ENCODE data around the gene ASIC5.

The ASIC5 gene

DNA sequence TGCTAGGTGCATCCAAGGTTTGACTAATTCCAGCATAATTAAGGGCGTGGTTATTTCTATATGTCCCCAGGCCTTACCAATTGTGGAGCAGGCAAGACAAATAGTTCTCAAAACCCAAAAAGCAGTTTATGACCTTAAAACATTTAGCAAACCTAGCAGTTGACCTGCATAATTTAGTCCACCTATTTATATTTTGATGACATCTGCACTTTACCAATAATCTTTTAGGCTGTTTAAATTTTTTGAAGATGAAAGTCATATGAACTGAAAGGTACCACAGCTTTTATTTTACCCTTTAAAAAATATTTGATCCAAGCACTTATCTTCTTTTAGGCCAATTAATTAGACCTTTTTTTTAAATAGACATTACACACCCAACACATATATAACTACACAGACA lies 9.8 kb upstream of the ASIC5 start:
- no peaks in the 10 kb centered on the region for H3K79me1 ChIP-seq (replicated peaks; ENCODE audit: low read length, poor library complexity, severe bottlenecking)
- H3K27me3 ChIP-seq (ENCODE audit: control insufficient read depth in 1 of 2, insufficient read depth in 1 of 2, low read length in 2 of 2): no peaks in the 10 kb centered on the region
- H3K4me3 ChIP-seq (ENCODE audit: insufficient read depth in 1 of 2, low read depth in 1 of 2, low read length in 2 of 2): no peak overlapping the region
- no peak for DNase-seq
- H3K4me2 ChIP-seq (ENCODE audit: low read length, poor library complexity, severe bottlenecking): no peak overlapping the region
- H3K4me1 ChIP-seq (ENCODE audit: control insufficient read depth, insufficient read depth, low read depth, low read length): no peaks in the 10 kb centered on the region
- no peak overlapping the region for H3K14ac ChIP-seq (ENCODE audit: low read length in 2 of 2)
- no peak overlapping the region for H2BK12ac ChIP-seq (ENCODE audit: low read length in 2 of 2)
- no peak overlapping the region for H3K18ac ChIP-seq (ENCODE audit: low read depth in 1 of 2, low read length in 2 of 2)
- H2AK5ac ChIP-seq (ENCODE audit: low read length, severe bottlenecking): no peak overlapping the region
- no peak overlapping the region for H3K23ac ChIP-seq (ENCODE audit: low read length in 2 of 2)
- no peak overlapping the region for H2BK120ac ChIP-seq (ENCODE audit: low read depth, low read length)
- H2BK5ac ChIP-seq (ENCODE audit: low read depth, low read length, poor library complexity, severe bottlenecking): no peak overlapping the region
- WGBS: 85% methylated on average over 1 of the region's 1 CpG
- no peak overlapping the region for H3K4ac ChIP-seq (ENCODE audit: low read depth in 1 of 2, low read length in 2 of 2)
- H2BK15ac ChIP-seq (ENCODE audit: low read depth, poor library complexity, severe bottlenecking): no peak overlapping the region
- no peak overlapping the region for H4K8ac ChIP-seq (ENCODE audit: low read length)
- H2AFZ ChIP-seq (ENCODE audit: low read depth, low read length): no peak overlapping the region
- no peak overlapping the region for H3K27ac ChIP-seq (ENCODE audit: low read length, poor library complexity, severe bottlenecking)
- no peaks in the 10 kb centered on the region for H3K36me3 ChIP-seq (ENCODE audit: control insufficient read depth in 1 of 2, insufficient read depth in 2 of 2, low read depth in 1 of 2, low read length in 2 of 2)
- H3K9ac ChIP-seq (ENCODE audit: low read length): no peak overlapping the region
- peaks cover 36% of the 10 kb centered on the region for H3K9me3 ChIP-seq (ENCODE audit: control insufficient read depth, low read length)
- no peak overlapping the region for H4K91ac ChIP-seq (ENCODE audit: low read length)

DNA sequence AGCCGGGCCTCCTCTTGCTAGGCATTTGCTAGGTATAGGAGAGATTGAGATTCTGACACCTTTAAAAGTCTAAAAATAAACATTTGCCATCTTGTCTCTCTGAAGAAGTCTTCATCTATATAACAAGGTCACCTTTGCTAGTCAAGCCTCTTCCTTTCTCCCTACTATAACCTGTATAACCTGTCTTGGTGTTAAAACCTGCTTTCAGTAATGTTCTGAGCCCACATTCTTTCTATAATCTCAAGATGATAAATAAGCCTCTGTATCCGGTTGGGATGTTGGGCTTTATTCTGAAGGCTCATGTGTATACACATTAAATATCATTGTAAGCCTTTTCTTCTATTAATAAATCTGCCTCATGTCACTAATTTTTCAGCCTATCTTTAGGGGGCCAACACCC lies 10.2 kb downstream of the ASIC5 start:
- no peaks in the 10 kb centered on the region for H3K9me3 ChIP-seq (ENCODE audit: control insufficient read depth, low read length)
- no peak overlapping the region for H2AK5ac ChIP-seq (ENCODE audit: low read length, severe bottlenecking)
- H3K23ac ChIP-seq (ENCODE audit: low read length in 2 of 2): no peak overlapping the region
- H3K4ac ChIP-seq (ENCODE audit: low read depth in 1 of 2, low read length in 2 of 2): no peak overlapping the region
- DNase-seq: no peak
- no peak overlapping the region for H4K91ac ChIP-seq (ENCODE audit: low read length)
- no peak overlapping the region for H3K4me3 ChIP-seq (ENCODE audit: insufficient read depth in 1 of 2, low read depth in 1 of 2, low read length in 2 of 2)
- H3K9ac ChIP-seq (ENCODE audit: low read length): no peak overlapping the region
- no peak overlapping the region for H3K14ac ChIP-seq (ENCODE audit: low read length in 2 of 2)
- no peaks in the 10 kb centered on the region for H3K79me1 ChIP-seq (replicated peaks; ENCODE audit: low read length, poor library complexity, severe bottlenecking)
- 100% methylated on average over 1 of the region's 2 CpGs for WGBS
- H3K4me2 ChIP-seq (ENCODE audit: low read length, poor library complexity, severe bottlenecking): no peak overlapping the region
- H2BK15ac ChIP-seq (ENCODE audit: low read depth, poor library complexity, severe bottlenecking): no peak overlapping the region
- H2AFZ ChIP-seq (ENCODE audit: low read depth, low read length): no peak overlapping the region
- no peak overlapping the region for H3K18ac ChIP-seq (ENCODE audit: low read depth in 1 of 2, low read length in 2 of 2)
- no peak overlapping the region for H2BK5ac ChIP-seq (ENCODE audit: low read depth, low read length, poor library complexity, severe bottlenecking)
- H2BK12ac ChIP-seq (ENCODE audit: low read length in 2 of 2): no peak overlapping the region
- no peak overlapping the region for H3K27ac ChIP-seq (ENCODE audit: low read length, poor library complexity, severe bottlenecking)
- H3K36me3 ChIP-seq (ENCODE audit: control insufficient read depth in 1 of 2, insufficient read depth in 2 of 2, low read depth in 1 of 2, low read length in 2 of 2): no peaks in the 10 kb centered on the region
- no peak overlapping the region for H4K8ac ChIP-seq (ENCODE audit: low read length)
- no peak overlapping the region for H2BK120ac ChIP-seq (ENCODE audit: low read depth, low read length)
- no peaks in the 10 kb centered on the region for H3K27me3 ChIP-seq (ENCODE audit: control insufficient read depth in 1 of 2, insufficient read depth in 1 of 2, low read length in 2 of 2)
- H3K4me1 ChIP-seq (ENCODE audit: control insufficient read depth, insufficient read depth, low read depth, low read length): no peaks in the 10 kb centered on the region

DNA sequence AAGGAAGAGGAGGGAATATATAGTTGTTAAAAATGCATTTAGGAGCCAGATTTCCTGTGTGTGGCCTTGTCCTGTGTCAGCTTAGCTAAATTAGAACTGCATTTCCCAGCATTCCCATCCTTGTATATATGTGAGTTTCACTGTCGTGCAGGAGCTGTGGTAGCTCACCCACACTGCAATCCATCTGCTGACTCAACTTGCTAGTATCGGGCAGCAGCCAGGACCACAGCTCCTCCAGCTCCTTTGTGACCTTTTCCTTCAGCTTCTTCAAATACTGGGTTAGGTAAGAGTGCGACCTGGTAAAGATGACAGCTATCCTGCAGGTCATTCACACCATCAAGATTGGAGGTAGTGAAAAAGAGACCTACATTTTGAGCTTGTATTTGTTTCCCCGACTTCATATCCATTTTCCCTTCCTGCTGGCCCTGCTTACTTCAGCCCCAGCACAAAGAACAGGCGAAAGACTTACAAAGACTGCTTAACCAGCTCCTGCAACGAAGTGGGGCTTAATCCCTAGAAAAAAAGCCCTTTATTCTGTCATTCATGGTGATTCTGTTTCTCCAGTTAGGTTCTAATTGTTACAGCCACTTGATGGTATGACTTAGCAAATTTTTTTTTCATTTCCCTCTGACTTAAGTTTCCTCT lies 11.4 kb downstream of the ASIC5 start:
- Histone ChIP-seq H3K9ac (ENCODE audit: low read length) (peak overlapping the region; percentile 39), H3K36me3 (ENCODE audit: control insufficient read depth in 1 of 2, insufficient read depth in 2 of 2, low read depth in 1 of 2, low read length in 2 of 2) (no peaks in the 10 kb centered on the region), H2AFZ (ENCODE audit: low read depth, low read length) (peak overlapping the region; percentile 77), H3K27ac (ENCODE audit: low read length, poor library complexity, severe bottlenecking) (no peak overlapping the region), H2BK15ac (ENCODE audit: low read depth, poor library complexity, severe bottlenecking) (peak overlapping the region; percentile 12), H2BK5ac (ENCODE audit: low read depth, low read length, poor library complexity, severe bottlenecking) (no peak overlapping the region), H3K79me1 (replicated peaks; ENCODE audit: low read length, poor library complexity, severe bottlenecking) (no peaks in the 10 kb centered on the region), H4K91ac (ENCODE audit: low read length) (no peak overlapping the region), H3K23ac (ENCODE audit: low read length in 2 of 2) (no peak overlapping the region), H4K8ac (ENCODE audit: low read length) (peak overlapping the region; percentile 40), H3K4me2 (ENCODE audit: low read length, poor library complexity, severe bottlenecking) (no peak overlapping the region), H2BK120ac (ENCODE audit: low read depth, low read length) (no peak overlapping the region), H3K4ac (ENCODE audit: low read depth in 1 of 2, low read length in 2 of 2) (no peak overlapping the region), H3K9me3 (ENCODE audit: control insufficient read depth, low read length) (no peaks in the 10 kb centered on the region), H3K18ac (ENCODE audit: low read depth in 1 of 2, low read length in 2 of 2) (peak overlapping the region in 1 of 2 experiments; percentile 78), H3K4me1 (ENCODE audit: control insufficient read depth, insufficient read depth, low read depth, low read length) (no peaks in the 10 kb centered on the region), H3K14ac (ENCODE audit: low read length in 2 of 2) (no peak overlapping the region), H3K4me3 (ENCODE audit: insufficient read depth in 1 of 2, low read depth in 1 of 2, low read length in 2 of 2) (no peak overlapping the region), H2BK12ac (ENCODE audit: low read length in 2 of 2) (peak overlapping the region in 1 of 2 experiments; percentile 52), H2AK5ac (ENCODE audit: low read length, severe bottlenecking) (no peak overlapping the region), H3K27me3 (ENCODE audit: control insufficient read depth in 1 of 2, insufficient read depth in 1 of 2, low read length in 2 of 2) (no peaks in the 10 kb centered on the region)
- WGBS: 76% methylated on average over 5 of the region's 6 CpGs
- peak; percentile 65 for DNase-seq

DNA sequence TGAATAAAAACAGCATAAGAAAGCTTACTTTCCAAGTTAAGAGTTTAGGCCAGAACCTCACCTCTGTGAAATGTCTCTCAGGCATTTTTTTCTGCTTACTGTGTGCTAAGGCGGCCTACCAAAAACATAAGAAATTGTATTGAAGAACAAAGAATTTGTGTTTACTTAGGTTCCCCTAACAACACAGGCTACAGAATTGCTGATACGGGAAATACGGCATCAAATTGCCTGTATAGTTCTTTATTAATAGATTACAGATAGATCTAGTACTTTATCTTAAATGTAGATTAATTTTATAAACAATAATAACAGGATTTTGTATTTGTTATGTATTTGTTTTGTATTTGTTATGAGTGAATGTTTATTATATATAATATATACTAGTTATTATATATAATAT lies 12.9 kb downstream of the ASIC5 start:
- Histone ChIP-seq H3K4me3 (ENCODE audit: insufficient read depth in 1 of 2, low read depth in 1 of 2, low read length in 2 of 2) (no peak overlapping the region), H3K14ac (ENCODE audit: low read length in 2 of 2) (no peak overlapping the region), H3K79me1 (replicated peaks; ENCODE audit: low read length, poor library complexity, severe bottlenecking) (no peaks in the 10 kb centered on the region), H2BK12ac (ENCODE audit: low read length in 2 of 2) (no peak overlapping the region), H3K4ac (ENCODE audit: low read depth in 1 of 2, low read length in 2 of 2) (no peak overlapping the region), H4K8ac (ENCODE audit: low read length) (no peak overlapping the region), H2AFZ (ENCODE audit: low read depth, low read length) (no peak overlapping the region), H2AK5ac (ENCODE audit: low read length, severe bottlenecking) (no peak overlapping the region), H3K4me1 (ENCODE audit: control insufficient read depth, insufficient read depth, low read depth, low read length) (no peaks in the 10 kb centered on the region), H3K27ac (ENCODE audit: low read length, poor library complexity, severe bottlenecking) (no peak overlapping the region), H3K18ac (ENCODE audit: low read depth in 1 of 2, low read length in 2 of 2) (no peak overlapping the region), H2BK120ac (ENCODE audit: low read depth, low read length) (no peak overlapping the region), H3K27me3 (ENCODE audit: control insufficient read depth in 1 of 2, insufficient read depth in 1 of 2, low read length in 2 of 2) (no peaks in the 10 kb centered on the region), H3K36me3 (ENCODE audit: control insufficient read depth in 1 of 2, insufficient read depth in 2 of 2, low read depth in 1 of 2, low read length in 2 of 2) (no peaks in the 10 kb centered on the region), H3K23ac (ENCODE audit: low read length in 2 of 2) (no peak overlapping the region), H2BK5ac (ENCODE audit: low read depth, low read length, poor library complexity, severe bottlenecking) (no peak overlapping the region), H3K9me3 (ENCODE audit: control insufficient read depth, low read length) (no peaks in the 10 kb centered on the region), H4K91ac (ENCODE audit: low read length) (no peak overlapping the region), H3K4me2 (ENCODE audit: low read length, poor library complexity, severe bottlenecking) (no peak overlapping the region), H3K9ac (ENCODE audit: low read length) (no peak overlapping the region), H2BK15ac (ENCODE audit: low read depth, poor library complexity, severe bottlenecking) (no peak overlapping the region)
- no peak for DNase-seq
- WGBS: no CpG with 5 or more reads among the region's 3 CpGs
